Right atrium auricular region (tissue), 2 donors: ENCODE measurements around the gene PDZRN3. TPM values are rescaled to one million over a fixed set of nuclear protein-coding genes. Genes with fewer than 3 reads are reported as not detected.
A peak's percentile ranks its signal among the peaks of the same experiment; 100 is the strongest.

Experiments
- DNase-seq: peaks from one replicate; pipeline ENCODE4 v3.0.0-alpha.2; 2019; ENCODE audit warnings: low spot score
- H3K27ac ChIP-seq, 2 donors: fragments of 200-600 bp; sonication (generic); 1 replicate in 1 of 2; 2 replicates in 1 of 2; pipeline ENCODE4 v1.5.1; 2016 to 2019
- H3K27me3 ChIP-seq, 2 donors: fragments of 200-600 bp; sonication (generic); one replicate each; pipeline versions ENCODE4 v1.5.1 to v1.6.0; 2017 to 2019
- H3K36me3 ChIP-seq: fragments of 200-600 bp; sonication (generic); one replicate; pipeline ENCODE4 v1.5.1; 2016
- H3K4me1 ChIP-seq, 2 donors: fragments of 200-600 bp; sonication (generic); one replicate each; pipeline versions ENCODE4 v1.5.1 to v1.6.0; 2017 to 2019
- H3K4me3 ChIP-seq, 2 donors: fragments of 200-600 bp; sonication (generic); 1 replicate in 1 of 2; 2 replicates in 1 of 2; pipeline ENCODE4 v1.5.1; 2017 to 2019; ENCODE audit warnings: mild to moderate bottlenecking in 1 of 2, moderate library complexity in 1 of 2
- H3K9me3 ChIP-seq, 2 donors: fragments of 200-600 bp; sonication (generic); one replicate each; pipeline ENCODE4 v1.5.1; 2019
- total RNA-seq, 2 donors: library from RNA; depleted of rRNA; stranded (reverse); fragments of >200 nt; gene quantifications; one replicate each; pipeline ENCODE4 v1.1.0, GENCODE V29; 2016
- TF ChIP-seq, protein P1 (sequence below), 2 donors: fragments of 200-600 bp; sonication (generic); IDR thresholded peaks; one replicate each; pipeline ENCODE4 v1.5.1; 2019; ENCODE audit warnings: antibody characterized with exemption in 2 of 2

PDZRN3 gene
- total RNA-seq, 2 donors from 2014 or later = 66.8 to 87.4 TPM

GRCh38 chr3:73623346-73623745, 1.4 kb downstream of the PDZRN3 start:
- TF ChIP-seq, protein P1, sequence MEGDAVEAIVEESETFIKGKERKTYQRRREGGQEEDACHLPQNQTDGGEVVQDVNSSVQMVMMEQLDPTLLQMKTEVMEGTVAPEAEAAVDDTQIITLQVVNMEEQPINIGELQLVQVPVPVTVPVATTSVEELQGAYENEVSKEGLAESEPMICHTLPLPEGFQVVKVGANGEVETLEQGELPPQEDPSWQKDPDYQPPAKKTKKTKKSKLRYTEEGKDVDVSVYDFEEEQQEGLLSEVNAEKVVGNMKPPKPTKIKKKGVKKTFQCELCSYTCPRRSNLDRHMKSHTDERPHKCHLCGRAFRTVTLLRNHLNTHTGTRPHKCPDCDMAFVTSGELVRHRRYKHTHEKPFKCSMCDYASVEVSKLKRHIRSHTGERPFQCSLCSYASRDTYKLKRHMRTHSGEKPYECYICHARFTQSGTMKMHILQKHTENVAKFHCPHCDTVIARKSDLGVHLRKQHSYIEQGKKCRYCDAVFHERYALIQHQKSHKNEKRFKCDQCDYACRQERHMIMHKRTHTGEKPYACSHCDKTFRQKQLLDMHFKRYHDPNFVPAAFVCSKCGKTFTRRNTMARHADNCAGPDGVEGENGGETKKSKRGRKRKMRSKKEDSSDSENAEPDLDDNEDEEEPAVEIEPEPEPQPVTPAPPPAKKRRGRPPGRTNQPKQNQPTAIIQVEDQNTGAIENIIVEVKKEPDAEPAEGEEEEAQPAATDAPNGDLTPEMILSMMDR (IDR thresholded peaks at IDR 0.05) = no peak
- Histone ChIP-seq H3K27me3 (no peaks in the 10 kb centered on the region), H3K27ac (peak overlapping the region; percentile 89 to 96), H3K9me3 (no peaks in the 10 kb centered on the region), H3K36me3 (no peaks in the 10 kb centered on the region), H3K4me3 (peak overlapping the region; percentile 62), H3K4me1 (peaks cover 0 to 71% of the 10 kb centered on the region in 2 donors)
- no peak for DNase-seq

DNA sequence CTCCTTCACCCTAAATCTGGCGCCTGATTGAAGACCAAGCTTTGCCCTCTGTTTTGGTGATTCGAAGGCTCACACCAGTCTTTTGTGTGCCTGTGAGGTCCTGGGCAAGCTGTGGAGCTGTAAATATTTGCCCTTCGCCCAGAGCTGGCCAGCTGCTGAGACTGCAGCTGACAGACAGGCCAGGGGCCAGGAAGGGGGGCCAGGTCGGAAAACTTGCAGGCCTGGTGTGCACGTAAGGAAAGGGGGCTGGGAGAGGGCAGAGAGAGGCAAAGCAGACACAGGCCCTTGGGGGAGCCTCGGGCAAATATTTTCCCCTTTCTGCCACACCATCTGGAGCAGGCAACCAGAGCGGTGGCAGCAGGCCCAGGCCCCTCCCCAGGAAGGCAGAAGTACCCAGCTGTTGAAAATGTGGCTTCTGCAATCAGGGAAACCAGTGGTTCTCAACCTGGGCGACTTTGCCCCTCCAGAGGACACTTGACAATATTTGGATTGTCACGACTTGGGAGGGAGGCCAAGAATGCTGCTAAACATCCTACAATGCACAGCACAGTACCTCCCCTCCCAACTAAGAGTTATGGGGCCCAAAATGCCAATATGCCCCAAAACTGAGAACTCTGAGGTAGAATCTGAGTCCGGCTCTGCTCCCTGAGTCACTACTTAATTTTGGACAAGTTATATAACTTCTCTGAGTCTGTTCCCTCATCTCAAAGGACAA, 2.5 kb downstream of the PDZRN3 start:
- Histone ChIP-seq H3K27ac (peak overlapping the region; percentile 89 to 96), H3K9me3 (no peaks in the 10 kb centered on the region), H3K4me3 (peak overlapping the region; percentile 62), H3K27me3 (no peaks in the 10 kb centered on the region), H3K36me3 (no peaks in the 10 kb centered on the region), H3K4me1 (peaks cover 0 to 74% of the 10 kb centered on the region in 2 donors)
- DNase-seq = no peak
- TF ChIP-seq, protein P1 (IDR thresholded peaks at IDR 0.05) = no peak

DNA sequence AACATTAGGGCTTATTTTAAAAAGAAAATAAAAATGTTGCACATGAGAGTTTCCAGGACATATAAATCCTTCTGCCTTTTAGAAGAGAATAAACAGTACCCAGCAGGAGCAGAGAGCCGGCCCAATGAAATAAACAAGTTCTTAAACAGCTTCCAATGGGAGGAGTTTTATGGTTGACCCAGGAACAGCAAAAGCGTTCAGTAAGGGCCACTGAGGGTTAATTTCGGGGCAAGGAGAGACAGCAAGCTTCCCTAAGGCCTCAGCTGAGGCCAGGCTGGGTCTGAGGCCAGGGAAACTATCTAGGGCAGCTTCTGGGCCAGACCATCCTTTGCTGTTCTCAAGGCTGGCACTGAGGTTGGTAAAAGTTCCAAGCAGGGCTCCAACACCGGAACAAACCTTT, 3.4 kb downstream of the PDZRN3 start:
- Histone ChIP-seq H3K9me3 (no peaks in the 10 kb centered on the region), H3K27me3 (no peaks in the 10 kb centered on the region), H3K4me3 (peak overlapping the region; percentile 62), H3K4me1 (peaks cover 0 to 66% of the 10 kb centered on the region in 2 donors), H3K27ac (peak overlapping the region; percentile 89 to 96), H3K36me3 (no peaks in the 10 kb centered on the region)
- TF ChIP-seq, protein P1 (IDR thresholded peaks at IDR 0.05) = no peak
- no peak for DNase-seq

GRCh38 chr3:73618461-73618860, 6.3 kb downstream of the PDZRN3 start:
- Histone ChIP-seq H3K27me3 (no peaks in the 10 kb centered on the region), H3K9me3 (no peaks in the 10 kb centered on the region), H3K4me3 (no peak overlapping the region), H3K27ac (peak overlapping the region; percentile 6 to 96), H3K36me3 (no peaks in the 10 kb centered on the region), H3K4me1 (peaks cover 0 to 60% of the 10 kb centered on the region in 2 donors)
- TF ChIP-seq, protein P1 (IDR thresholded peaks at IDR 0.05) = no peak
- no peak for DNase-seq

DNA sequence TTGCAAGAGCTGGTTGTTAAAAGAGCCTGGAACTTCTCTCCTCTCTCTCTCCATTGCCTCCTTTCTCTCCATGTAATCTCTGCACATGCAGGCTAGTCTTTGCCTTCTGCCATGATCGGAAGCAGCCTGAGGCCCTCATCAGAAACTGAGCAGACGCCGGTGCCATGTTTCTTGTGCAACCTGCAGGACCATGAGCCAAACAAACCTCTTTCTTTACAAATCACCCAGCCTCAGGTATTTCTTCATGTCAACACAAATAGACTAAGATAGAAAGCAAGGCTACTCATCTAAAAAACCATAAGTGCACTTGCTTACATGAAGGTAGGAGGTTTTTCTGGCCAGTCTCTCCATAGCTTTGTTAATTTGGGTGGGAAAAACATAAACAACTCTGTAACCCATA, 8.7 kb downstream of the PDZRN3 start:
- Histone ChIP-seq H3K4me1 (peaks cover 0 to 56% of the 10 kb centered on the region in 2 donors), H3K36me3 (no peaks in the 10 kb centered on the region), H3K9me3 (no peaks in the 10 kb centered on the region), H3K27ac (no peak overlapping the region), H3K27me3 (no peaks in the 10 kb centered on the region), H3K4me3 (no peak overlapping the region)
- TF ChIP-seq, protein P1 (IDR thresholded peaks at IDR 0.05) = no peak
- no peak for DNase-seq

GRCh38 chr3:73614419-73614818, 10.3 kb downstream of the PDZRN3 start:
- H3K36me3 ChIP-seq = no peaks in the 10 kb centered on the region
- no peaks in the 10 kb centered on the region for H3K27me3 ChIP-seq
- TF ChIP-seq, protein P1 (IDR thresholded peaks at IDR 0.05) = no peak
- peaks cover 0 to 52% of the 10 kb centered on the region in 2 donors for H3K4me1 ChIP-seq
- peak overlapping the region; percentile 35 to 71 for H3K27ac ChIP-seq
- peak; percentile 72 for DNase-seq
- no peaks in the 10 kb centered on the region for H3K9me3 ChIP-seq
- H3K4me3 ChIP-seq = no peak overlapping the region
